ENCODE data around the gene IDH2.

Gene IDH2

DNA sequence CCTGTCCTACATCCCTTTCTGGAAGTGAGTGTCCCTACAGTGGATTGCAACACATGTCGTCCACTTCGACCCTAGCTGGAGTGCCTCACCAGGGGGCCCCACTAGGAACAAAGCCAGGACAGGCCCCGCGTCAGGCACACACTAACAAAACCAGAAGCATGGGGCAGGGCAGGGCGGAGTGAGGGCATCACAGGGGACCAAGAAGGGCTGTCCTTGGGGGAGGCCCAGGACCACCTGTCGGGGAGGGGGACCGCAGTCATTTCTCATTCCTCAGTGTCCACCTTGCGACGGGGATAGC lies 21.9 kb downstream of the IDH2 start:
- peaks cover 34% of the 10 kb centered on the region for H3K4me1 ChIP-seq (ENCODE audit: control insufficient read depth, low read length)
- H3K4me2 ChIP-seq (ENCODE audit: low read length), result no peak overlapping the region
- H3K4me3 ChIP-seq (ENCODE audit: low read length), result no peak overlapping the region
- H3K9me2 ChIP-seq (replicated peaks; ENCODE audit: control insufficient read depth, low read length), result no peaks in the 10 kb centered on the region
- peaks cover 16% of the 10 kb centered on the region for H3F3A ChIP-seq (ENCODE audit: control insufficient read depth, insufficient read depth)
- H3K9me3 ChIP-seq (ENCODE audit: control insufficient read depth, insufficient read depth, low read length), result no peaks in the 10 kb centered on the region
- H3K36me3 ChIP-seq (ENCODE audit: control insufficient read depth, low read length), result peaks cover 70% of the 10 kb centered on the region
- H3K27ac ChIP-seq (ENCODE audit: low read depth, low read length), result no peak overlapping the region
- H4K20me1 ChIP-seq (ENCODE audit: control insufficient read depth, insufficient read depth, low read depth, low read length), result no peaks in the 10 kb centered on the region
- TF ChIP-seq EZH2phosphoT487 (IDR thresholded peaks at IDR 0.05; ENCODE audit: borderline replicate concordance, low read length), result no peak
- TF ChIP-seq, protein P1, sequence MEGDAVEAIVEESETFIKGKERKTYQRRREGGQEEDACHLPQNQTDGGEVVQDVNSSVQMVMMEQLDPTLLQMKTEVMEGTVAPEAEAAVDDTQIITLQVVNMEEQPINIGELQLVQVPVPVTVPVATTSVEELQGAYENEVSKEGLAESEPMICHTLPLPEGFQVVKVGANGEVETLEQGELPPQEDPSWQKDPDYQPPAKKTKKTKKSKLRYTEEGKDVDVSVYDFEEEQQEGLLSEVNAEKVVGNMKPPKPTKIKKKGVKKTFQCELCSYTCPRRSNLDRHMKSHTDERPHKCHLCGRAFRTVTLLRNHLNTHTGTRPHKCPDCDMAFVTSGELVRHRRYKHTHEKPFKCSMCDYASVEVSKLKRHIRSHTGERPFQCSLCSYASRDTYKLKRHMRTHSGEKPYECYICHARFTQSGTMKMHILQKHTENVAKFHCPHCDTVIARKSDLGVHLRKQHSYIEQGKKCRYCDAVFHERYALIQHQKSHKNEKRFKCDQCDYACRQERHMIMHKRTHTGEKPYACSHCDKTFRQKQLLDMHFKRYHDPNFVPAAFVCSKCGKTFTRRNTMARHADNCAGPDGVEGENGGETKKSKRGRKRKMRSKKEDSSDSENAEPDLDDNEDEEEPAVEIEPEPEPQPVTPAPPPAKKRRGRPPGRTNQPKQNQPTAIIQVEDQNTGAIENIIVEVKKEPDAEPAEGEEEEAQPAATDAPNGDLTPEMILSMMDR (IDR thresholded peaks at IDR 0.05; ENCODE audit: low read depth, low read length, poor library complexity, severe bottlenecking), result no peak
- H3K27me3 ChIP-seq (ENCODE audit: control insufficient read depth, low read length), result no peaks in the 10 kb centered on the region
- H3K79me2 ChIP-seq (ENCODE audit: control insufficient read depth, low read length), result no peaks in the 10 kb centered on the region; the same call in 1 of the 2 replicates

DNA sequence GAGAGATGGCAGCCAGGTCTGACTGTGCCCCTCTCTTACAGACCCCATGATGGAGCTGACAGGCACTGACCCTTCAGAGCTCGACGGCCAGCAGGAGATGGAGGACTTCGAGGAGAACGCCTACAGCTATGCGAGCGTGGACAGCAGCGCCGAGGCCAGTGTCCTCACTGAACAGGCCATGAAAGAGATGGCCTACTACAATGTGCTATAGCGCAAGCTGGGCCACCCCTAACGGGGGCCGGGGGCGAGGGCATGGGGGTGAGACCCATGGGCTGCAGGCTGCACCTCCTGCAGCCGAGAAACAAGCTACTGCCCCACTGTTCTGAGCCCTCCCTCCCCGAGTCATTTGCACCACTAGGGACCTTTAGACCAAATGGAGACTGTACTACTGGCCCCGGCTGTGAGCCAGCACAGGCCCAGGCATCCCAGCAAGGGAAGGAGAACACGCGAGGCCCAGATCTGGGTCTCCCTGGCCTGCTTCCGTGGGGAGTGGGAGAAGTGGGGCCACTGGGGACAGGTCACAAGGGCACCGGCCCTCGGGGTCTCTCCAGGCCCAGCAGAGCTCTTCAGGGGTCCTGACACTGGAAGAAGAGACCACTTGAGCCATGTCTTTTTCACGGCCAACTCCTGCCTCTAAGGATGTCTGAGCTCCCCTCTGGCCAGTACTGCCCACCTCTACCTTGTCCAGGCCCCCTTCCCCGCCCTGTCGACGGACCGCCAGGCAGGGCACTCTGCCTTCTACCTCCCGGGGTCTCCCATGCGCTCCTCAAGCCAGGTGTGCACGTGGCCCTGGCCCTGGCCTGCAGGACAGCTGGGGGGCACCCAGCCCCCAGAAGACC lies 22.4 kb downstream of the IDH2 start:
- H3F3A ChIP-seq (ENCODE audit: control insufficient read depth, insufficient read depth), result peaks cover 16% of the 10 kb centered on the region
- no peaks in the 10 kb centered on the region; the same call in 1 of the 2 replicates for H3K79me2 ChIP-seq (ENCODE audit: control insufficient read depth, low read length)
- no peak for TF ChIP-seq EZH2phosphoT487 (IDR thresholded peaks at IDR 0.05; ENCODE audit: borderline replicate concordance, low read length)
- peaks cover 28% of the 10 kb centered on the region for H3K4me1 ChIP-seq (ENCODE audit: control insufficient read depth, low read length)
- no peaks in the 10 kb centered on the region for H3K9me2 ChIP-seq (replicated peaks; ENCODE audit: control insufficient read depth, low read length)
- H3K4me2 ChIP-seq (ENCODE audit: low read length), result no peak overlapping the region
- H3K4me3 ChIP-seq (ENCODE audit: low read length), result no peak overlapping the region
- no peaks in the 10 kb centered on the region for H3K9me3 ChIP-seq (ENCODE audit: control insufficient read depth, insufficient read depth, low read length)
- peaks cover 66% of the 10 kb centered on the region for H3K36me3 ChIP-seq (ENCODE audit: control insufficient read depth, low read length)
- H3K27ac ChIP-seq (ENCODE audit: low read depth, low read length), result no peak overlapping the region
- no peaks in the 10 kb centered on the region for H4K20me1 ChIP-seq (ENCODE audit: control insufficient read depth, insufficient read depth, low read depth, low read length)
- H3K27me3 ChIP-seq (ENCODE audit: control insufficient read depth, low read length), result no peaks in the 10 kb centered on the region

DNA sequence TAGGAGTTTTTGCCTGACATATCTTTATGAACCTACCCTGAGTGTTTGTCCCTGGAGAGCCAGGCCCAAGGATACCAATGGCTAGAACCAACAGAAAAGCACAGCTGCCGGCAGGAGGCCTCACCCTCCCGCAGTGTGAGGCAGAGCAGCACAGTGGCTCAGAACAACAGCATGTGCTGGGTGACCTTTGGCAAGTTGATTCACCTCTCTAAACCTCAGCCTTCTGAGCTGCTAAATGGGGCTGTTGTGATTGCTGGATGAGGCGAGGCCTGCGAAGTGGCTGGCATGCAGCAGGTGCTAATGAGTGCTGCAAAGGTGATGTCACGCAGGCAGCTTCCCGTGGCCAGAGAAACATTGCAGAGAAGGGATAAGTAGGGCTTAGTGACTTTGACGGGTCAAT lies 23.3 kb downstream of the IDH2 start:
- H3K36me3 ChIP-seq (ENCODE audit: control insufficient read depth, low read length), result peaks cover 63% of the 10 kb centered on the region

DNA sequence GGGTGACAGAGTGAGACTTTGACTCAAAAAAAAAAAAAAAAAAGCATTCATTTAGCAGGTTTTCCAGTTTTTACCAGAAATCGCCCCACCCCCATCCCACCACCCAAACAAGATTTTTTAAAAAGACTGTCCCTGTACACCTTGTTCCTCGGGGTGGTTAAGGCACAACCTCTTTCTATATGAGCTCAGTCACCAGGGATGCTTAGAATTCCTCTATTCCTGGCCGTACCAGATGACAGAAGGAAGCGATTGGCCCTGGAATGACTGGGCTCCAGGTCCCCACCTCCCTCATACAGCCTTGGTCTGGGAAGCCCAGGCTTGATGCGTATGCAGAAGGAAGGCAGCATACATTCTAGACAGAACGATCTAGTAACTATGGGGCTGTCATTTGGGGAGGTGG lies 25.6 kb downstream of the IDH2 start:
- Histone ChIP-seq H3K27ac (ENCODE audit: low read depth, low read length) (no peak overlapping the region), H3K9me2 (replicated peaks; ENCODE audit: control insufficient read depth, low read length) (no peaks in the 10 kb centered on the region), H3K4me1 (ENCODE audit: control insufficient read depth, low read length) (no peaks in the 10 kb centered on the region), H3K9me3 (ENCODE audit: control insufficient read depth, insufficient read depth, low read length) (no peaks in the 10 kb centered on the region), H3K36me3 (ENCODE audit: control insufficient read depth, low read length) (peaks cover 64% of the 10 kb centered on the region), H4K20me1 (ENCODE audit: control insufficient read depth, insufficient read depth, low read depth, low read length) (no peaks in the 10 kb centered on the region), H3F3A (ENCODE audit: control insufficient read depth, insufficient read depth) (peaks cover 2% of the 10 kb centered on the region; the same call in 1 of the 2 replicates), H3K27me3 (ENCODE audit: control insufficient read depth, low read length) (no peaks in the 10 kb centered on the region), H3K4me2 (ENCODE audit: low read length) (no peak overlapping the region), H3K79me2 (ENCODE audit: control insufficient read depth, low read length) (peaks cover 8% of the 10 kb centered on the region; the same call in 1 of the 2 replicates), H3K4me3 (ENCODE audit: low read length) (no peak overlapping the region)
- TF ChIP-seq, protein P1 (IDR thresholded peaks at IDR 0.05; ENCODE audit: low read depth, low read length, poor library complexity, severe bottlenecking), result no peak
- TF ChIP-seq EZH2phosphoT487 (IDR thresholded peaks at IDR 0.05; ENCODE audit: borderline replicate concordance, low read length), result no peak

More for the DNA sequence above, 23.3 kb downstream of the IDH2 start:
- no peak overlapping the region for H3K4me2 ChIP-seq (ENCODE audit: low read length)
- H4K20me1 ChIP-seq (ENCODE audit: control insufficient read depth, insufficient read depth, low read depth, low read length), result no peaks in the 10 kb centered on the region
- H3K27ac ChIP-seq (ENCODE audit: low read depth, low read length), result no peak overlapping the region
- TF ChIP-seq EZH2phosphoT487 (IDR thresholded peaks at IDR 0.05; ENCODE audit: borderline replicate concordance, low read length), result no peak
- TF ChIP-seq, protein P1 (IDR thresholded peaks at IDR 0.05; ENCODE audit: low read depth, low read length, poor library complexity, severe bottlenecking), result no peak
- no peaks in the 10 kb centered on the region for H3K9me2 ChIP-seq (replicated peaks; ENCODE audit: control insufficient read depth, low read length)
- H3K4me1 ChIP-seq (ENCODE audit: control insufficient read depth, low read length), result peaks cover 19% of the 10 kb centered on the region
- H3F3A ChIP-seq (ENCODE audit: control insufficient read depth, insufficient read depth), result peaks cover 10% of the 10 kb centered on the region
- H3K9me3 ChIP-seq (ENCODE audit: control insufficient read depth, insufficient read depth, low read length), result no peaks in the 10 kb centered on the region
- no peaks in the 10 kb centered on the region for H3K79me2 ChIP-seq (ENCODE audit: control insufficient read depth, low read length)
- no peaks in the 10 kb centered on the region for H3K27me3 ChIP-seq (ENCODE audit: control insufficient read depth, low read length)
- H3K4me3 ChIP-seq (ENCODE audit: low read length), result no peak overlapping the region
